Measurements from ENCODE around the gene AGBL1.

Gene AGBL1

GRCh38 chr15:86267892-86268291 is 188.2 kb downstream of the AGBL1 start:
- Mint-ChIP-seq H3K27me3 (ENCODE audit: low read depth) (no peaks in the 10 kb centered on the region), H3K9me3 (no peaks in the 10 kb centered on the region), H3K4me3 (no peak overlapping the region), H3K27ac (no peak overlapping the region), H3K36me3 (ENCODE audit: low read depth) (no peaks in the 10 kb centered on the region), H3K4me1 (ENCODE audit: low read depth) (no peaks in the 10 kb centered on the region)

GRCh38 chr15:86268558-86268957 is 188.9 kb downstream of the AGBL1 start:
- Mint-ChIP-seq H3K4me3 (no peak overlapping the region), H3K27me3 (ENCODE audit: low read depth) (no peaks in the 10 kb centered on the region), H3K36me3 (ENCODE audit: low read depth) (no peaks in the 10 kb centered on the region), H3K4me1 (ENCODE audit: low read depth) (no peaks in the 10 kb centered on the region), H3K9me3 (no peaks in the 10 kb centered on the region), H3K27ac (no peak overlapping the region)

GRCh38 chr15:86273309-86273708 is 193.6 kb downstream of the AGBL1 start:
- no peaks in the 10 kb centered on the region for H3K36me3 Mint-ChIP-seq (ENCODE audit: low read depth)
- H3K27ac Mint-ChIP-seq, result no peak overlapping the region
- H3K27me3 Mint-ChIP-seq (ENCODE audit: low read depth), result no peaks in the 10 kb centered on the region
- H3K4me3 Mint-ChIP-seq, result no peak overlapping the region
- H3K4me1 Mint-ChIP-seq (ENCODE audit: low read depth), result no peaks in the 10 kb centered on the region
- H3K9me3 Mint-ChIP-seq, result no peaks in the 10 kb centered on the region

- no peak overlapping the region for H3K4me3 Mint-ChIP-seq
- H3K27me3 Mint-ChIP-seq (ENCODE audit: low read depth), result no peaks in the 10 kb centered on the region
- H3K27ac Mint-ChIP-seq, result no peak overlapping the region
- H3K4me1 Mint-ChIP-seq (ENCODE audit: low read depth), result no peaks in the 10 kb centered on the region
- no peaks in the 10 kb centered on the region for H3K9me3 Mint-ChIP-seq
- H3K36me3 Mint-ChIP-seq (ENCODE audit: low read depth), result no peaks in the 10 kb centered on the region
Measured at GRCh38 chr15:86275361-86275760, 195.7 kb downstream of the AGBL1 start.

- Mint-ChIP-seq H3K36me3 (ENCODE audit: low read depth) (no peaks in the 10 kb centered on the region), H3K9me3 (no peaks in the 10 kb centered on the region), H3K27ac (no peak overlapping the region), H3K4me1 (ENCODE audit: low read depth) (no peaks in the 10 kb centered on the region), H3K4me3 (no peak overlapping the region), H3K27me3 (ENCODE audit: low read depth) (no peaks in the 10 kb centered on the region)
Measured at GRCh38 chr15:86278586-86278985, 198.9 kb downstream of the AGBL1 start.

- H3K27me3 Mint-ChIP-seq (ENCODE audit: low read depth), result no peaks in the 10 kb centered on the region
- no peaks in the 10 kb centered on the region for H3K9me3 Mint-ChIP-seq
- no peaks in the 10 kb centered on the region for H3K36me3 Mint-ChIP-seq (ENCODE audit: low read depth)
- H3K4me1 Mint-ChIP-seq (ENCODE audit: low read depth), result no peaks in the 10 kb centered on the region
- H3K4me3 Mint-ChIP-seq, result no peak overlapping the region
- no peak overlapping the region for H3K27ac Mint-ChIP-seq
Measured at GRCh38 chr15:86284635-86285034, 205.0 kb downstream of the AGBL1 start.

GRCh38 chr15:86295511-86295910 is 215.8 kb downstream of the AGBL1 start:
- no peaks in the 10 kb centered on the region for H3K4me1 Mint-ChIP-seq (ENCODE audit: low read depth)
- H3K27ac Mint-ChIP-seq, result no peak overlapping the region
- H3K4me3 Mint-ChIP-seq, result no peak overlapping the region
- H3K9me3 Mint-ChIP-seq, result no peaks in the 10 kb centered on the region
- no peaks in the 10 kb centered on the region for H3K36me3 Mint-ChIP-seq (ENCODE audit: low read depth)
- H3K27me3 Mint-ChIP-seq (ENCODE audit: low read depth), result no peaks in the 10 kb centered on the region

- Mint-ChIP-seq H3K9me3 (no peaks in the 10 kb centered on the region), H3K27me3 (ENCODE audit: low read depth) (no peaks in the 10 kb centered on the region), H3K4me1 (ENCODE audit: low read depth) (no peaks in the 10 kb centered on the region)
Measured at GRCh38 chr15:86296769-86297168, 217.1 kb downstream of the AGBL1 start.

GRCh38 chr15:86300390-86301125 is 220.9 kb downstream of the AGBL1 start:
- Mint-ChIP-seq H3K27ac (no peak overlapping the region), H3K27me3 (ENCODE audit: low read depth) (no peaks in the 10 kb centered on the region), H3K9me3 (no peaks in the 10 kb centered on the region), H3K4me3 (no peak overlapping the region), H3K4me1 (ENCODE audit: low read depth) (no peaks in the 10 kb centered on the region), H3K36me3 (ENCODE audit: low read depth) (no peaks in the 10 kb centered on the region)

More at GRCh38 chr15:86296769-86297168, 217.1 kb downstream of the AGBL1 start:
- Mint-ChIP-seq H3K4me3 (no peak overlapping the region), H3K36me3 (ENCODE audit: low read depth) (no peaks in the 10 kb centered on the region), H3K27ac (no peak overlapping the region)

- H3K27ac Mint-ChIP-seq, result no peak overlapping the region
- H3K9me3 Mint-ChIP-seq, result no peaks in the 10 kb centered on the region
- H3K4me3 Mint-ChIP-seq, result no peak overlapping the region
- no peaks in the 10 kb centered on the region for H3K27me3 Mint-ChIP-seq (ENCODE audit: low read depth)
- no peaks in the 10 kb centered on the region for H3K36me3 Mint-ChIP-seq (ENCODE audit: low read depth)
- no peaks in the 10 kb centered on the region for H3K4me1 Mint-ChIP-seq (ENCODE audit: low read depth)
Measured at GRCh38 chr15:86311568-86312280, 232.1 kb downstream of the AGBL1 start.

- Mint-ChIP-seq H3K27me3 (ENCODE audit: low read depth) (no peaks in the 10 kb centered on the region), H3K27ac (no peak overlapping the region), H3K4me1 (ENCODE audit: low read depth) (no peaks in the 10 kb centered on the region), H3K4me3 (no peak overlapping the region), H3K36me3 (ENCODE audit: low read depth) (no peaks in the 10 kb centered on the region), H3K9me3 (no peaks in the 10 kb centered on the region)
Measured at GRCh38 chr15:86312486-86312885, 232.8 kb downstream of the AGBL1 start.

GRCh38 chr15:86316216-86316615 is 236.5 kb downstream of the AGBL1 start:
- H3K36me3 Mint-ChIP-seq (ENCODE audit: low read depth), result no peaks in the 10 kb centered on the region
- no peak overlapping the region for H3K27ac Mint-ChIP-seq
- H3K4me3 Mint-ChIP-seq, result no peak overlapping the region

GRCh38 chr15:86316726-86317383 is 237.2 kb downstream of the AGBL1 start:
- Mint-ChIP-seq H3K36me3 (ENCODE audit: low read depth) (no peaks in the 10 kb centered on the region), H3K27me3 (ENCODE audit: low read depth) (no peaks in the 10 kb centered on the region), H3K9me3 (no peaks in the 10 kb centered on the region), H3K4me3 (no peak overlapping the region), H3K4me1 (ENCODE audit: low read depth) (no peaks in the 10 kb centered on the region), H3K27ac (no peak overlapping the region)

More at GRCh38 chr15:86316216-86316615, 236.5 kb downstream of the AGBL1 start:
- H3K9me3 Mint-ChIP-seq, result no peaks in the 10 kb centered on the region
- no peaks in the 10 kb centered on the region for H3K27me3 Mint-ChIP-seq (ENCODE audit: low read depth)
- H3K4me1 Mint-ChIP-seq (ENCODE audit: low read depth), result no peaks in the 10 kb centered on the region

- Mint-ChIP-seq H3K27ac (no peak overlapping the region), H3K4me1 (ENCODE audit: low read depth) (no peaks in the 10 kb centered on the region), H3K27me3 (ENCODE audit: low read depth) (no peaks in the 10 kb centered on the region), H3K36me3 (ENCODE audit: low read depth) (no peaks in the 10 kb centered on the region), H3K9me3 (no peaks in the 10 kb centered on the region), H3K4me3 (no peak overlapping the region)
Measured at GRCh38 chr15:86317384-86317740, 237.7 kb downstream of the AGBL1 start.

- no peaks in the 10 kb centered on the region for H3K4me1 Mint-ChIP-seq (ENCODE audit: low read depth)
- no peaks in the 10 kb centered on the region for H3K36me3 Mint-ChIP-seq (ENCODE audit: low read depth)
- H3K9me3 Mint-ChIP-seq, result no peaks in the 10 kb centered on the region
- H3K27me3 Mint-ChIP-seq (ENCODE audit: low read depth), result no peaks in the 10 kb centered on the region
- H3K4me3 Mint-ChIP-seq, result no peak overlapping the region
- H3K27ac Mint-ChIP-seq, result no peak overlapping the region
Measured at GRCh38 chr15:86322629-86323028, 243.0 kb downstream of the AGBL1 start.

Data from T-helper 1 cell treated with Interleukin-12 subunit alpha and Interleukin-12 subunit beta and Interleukin-4 antibody, amounts not matched to agents 30 μg/mL and 1 μg/mL, for 36 hours (primary cell).